RWPE2 (cell line): Measurements from ENCODE around the gene OR6K3.

ENCODE experiments used
- ATAC-seq: fragments of 200-7000 bp; cut with Tn5 transposase; 3 replicates; pipeline ENCODE4 v1.9.1; 2021; ENCODE audit warnings: low read depth
- DNase-seq: peaks from one replicate; pipeline ENCODE4 v3.0.0-alpha.2; 2020; ENCODE audit warnings: low spot score
- H3K27ac ChIP-seq: fragments of 450-650 bp; 2 replicates; pipeline ENCODE4 v1.5.1; 2017; ENCODE audit warnings: mild to moderate bottlenecking; ENCODE audit not compliant: poor library complexity, severe bottlenecking
- H3K27me3 ChIP-seq: fragments of 250-450 bp; sonication (Bioruptor Pico); 2 replicates; pipeline ENCODE4 v1.5.1; 2021; ENCODE audit warnings: mild to moderate bottlenecking, moderate library complexity; ENCODE audit not compliant: insufficient read depth, poor library complexity, severe bottlenecking
- H3K36me3 ChIP-seq: fragments of 250-450 bp; sonication (Bioruptor Pico); 2 replicates; pipeline ENCODE4 v1.5.1; 2020; ENCODE audit warnings: low read depth, mild to moderate bottlenecking, moderate library complexity
- H3K4me1 ChIP-seq: fragments of 250-450 bp; sonication (Bioruptor Pico); 2 replicates; pipeline ENCODE4 v1.5.1; 2021; ENCODE audit warnings: mild to moderate bottlenecking, moderate library complexity; ENCODE audit not compliant: insufficient read depth, poor library complexity, severe bottlenecking
- H3K4me3 ChIP-seq: fragments of 250-450 bp; sonication (Bioruptor Pico); 2 replicates; pipeline ENCODE4 v1.5.1; 2021; ENCODE audit warnings: mild to moderate bottlenecking, moderate library complexity; ENCODE audit not compliant: severe bottlenecking
- H3K9me3 ChIP-seq: fragments of 250-450 bp; sonication (Bioruptor Pico); 2 replicates; pipeline ENCODE4 v1.5.1; 2021; ENCODE audit warnings: mild to moderate bottlenecking, moderate library complexity; ENCODE audit not compliant: severe bottlenecking
- CTCF ChIP-seq: fragments of 450-650 bp; IDR thresholded peaks from one replicate; pipeline ENCODE4 v1.5.1; 2017; ENCODE audit warnings: mild to moderate bottlenecking, moderate library complexity; ENCODE audit not compliant: poor library complexity, severe bottlenecking

The OR6K3 gene

DNA sequence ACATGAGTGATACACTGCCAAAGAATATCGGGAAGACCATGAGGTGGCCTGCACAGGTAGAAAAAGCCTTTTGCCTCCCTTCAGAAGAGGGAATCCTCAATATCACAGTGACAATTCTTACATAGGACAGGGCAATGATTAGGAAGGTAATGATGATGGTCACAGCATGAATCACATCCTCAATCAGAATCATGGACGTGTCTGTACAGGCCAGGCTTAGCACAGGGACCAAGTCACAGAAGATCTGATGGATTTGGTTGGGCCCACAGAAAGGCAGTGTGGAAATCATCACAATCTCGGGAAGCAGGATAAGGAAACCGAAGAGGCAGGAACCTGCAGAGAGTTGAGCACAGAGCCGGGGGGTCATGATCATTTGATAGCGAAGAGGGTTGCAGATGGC is 3.2 kb downstream of the OR6K3 start:
- no peak overlapping the region for H3K4me3 ChIP-seq
- H3K4me1 ChIP-seq = no peaks in the 10 kb centered on the region
- no peaks in the 10 kb centered on the region for H3K36me3 ChIP-seq
- DNase-seq = no peak
- no peak for ATAC-seq
- no peak overlapping the region for H3K27ac ChIP-seq
- H3K27me3 ChIP-seq = peaks cover 11% of the 10 kb centered on the region
- H3K9me3 ChIP-seq = no peaks in the 10 kb centered on the region
- no peak for TF ChIP-seq CTCF

GRCh38 chr1:158716335-158716734 is 4.2 kb downstream of the OR6K3 start:
- peaks cover 12% of the 10 kb centered on the region for H3K27me3 ChIP-seq
- no peaks in the 10 kb centered on the region for H3K36me3 ChIP-seq
- H3K4me3 ChIP-seq = no peak overlapping the region
- DNase-seq (no peak), ATAC-seq (no peak)
- H3K9me3 ChIP-seq = no peaks in the 10 kb centered on the region
- no peaks in the 10 kb centered on the region for H3K4me1 ChIP-seq
- TF ChIP-seq CTCF = no peak
- H3K27ac ChIP-seq = no peak overlapping the region

DNA sequence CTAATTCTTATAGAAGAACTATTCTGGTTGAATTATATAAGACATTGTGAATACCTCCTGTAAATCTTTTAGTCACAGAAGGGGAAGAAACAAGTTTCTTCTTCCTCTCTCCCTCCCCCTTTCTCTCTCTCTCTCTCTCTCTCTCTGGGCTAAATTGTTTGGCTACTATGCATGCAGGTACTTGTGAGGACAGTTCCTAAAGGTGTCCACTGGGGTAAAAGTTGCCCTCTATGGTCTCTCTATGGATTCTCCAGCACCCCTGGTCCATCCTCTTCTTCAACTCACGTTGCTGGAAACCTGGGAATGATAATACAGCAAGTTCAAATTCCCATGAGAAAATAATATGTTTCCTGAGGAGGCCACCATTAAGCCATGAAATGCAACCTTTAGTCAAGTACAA is 5.8 kb downstream of the OR6K3 start:
- no peak for ATAC-seq
- Histone ChIP-seq H3K4me3 (no peak overlapping the region), H3K27ac (no peak overlapping the region), H3K4me1 (no peaks in the 10 kb centered on the region), H3K9me3 (no peaks in the 10 kb centered on the region), H3K27me3 (peaks cover 15% of the 10 kb centered on the region), H3K36me3 (no peaks in the 10 kb centered on the region)
- no peak for TF ChIP-seq CTCF
- no peak for DNase-seq

- no peak for DNase-seq
- peaks cover 15% of the 10 kb centered on the region for H3K27me3 ChIP-seq
- ATAC-seq = no peak
- TF ChIP-seq CTCF = no peak
- H3K9me3 ChIP-seq = no peaks in the 10 kb centered on the region
- no peaks in the 10 kb centered on the region for H3K36me3 ChIP-seq
- H3K4me3 ChIP-seq = no peak overlapping the region
- H3K4me1 ChIP-seq = no peaks in the 10 kb centered on the region
- H3K27ac ChIP-seq = no peak overlapping the region
Observed at GRCh38 chr1:158711098-158711497, 9.4 kb downstream of the OR6K3 start.

DNA sequence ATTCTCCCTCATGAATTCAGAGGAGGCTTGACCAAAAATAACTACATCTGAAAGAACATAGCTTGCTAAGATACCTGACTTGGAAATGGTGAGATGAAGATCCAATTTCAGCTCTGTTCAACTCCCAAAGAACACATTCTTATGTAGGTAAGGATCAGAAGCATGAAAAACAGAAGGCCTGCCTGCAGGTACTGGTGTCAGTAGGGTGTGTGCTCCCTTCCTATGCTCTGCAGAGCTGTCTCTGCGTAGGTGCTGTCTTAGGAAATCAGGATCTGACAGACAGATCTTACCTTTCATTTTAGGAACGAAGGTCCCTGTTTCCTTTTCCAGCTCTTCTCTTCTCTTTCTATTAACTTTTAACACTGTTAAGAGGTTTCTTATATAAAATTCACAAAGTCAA is 14.4 kb downstream of the OR6K3 start:
- no peak for ATAC-seq
- no peak for TF ChIP-seq CTCF
- DNase-seq = no peak
- H3K9me3 ChIP-seq = no peaks in the 10 kb centered on the region
- H3K4me1 ChIP-seq = no peaks in the 10 kb centered on the region
- H3K4me3 ChIP-seq = no peak overlapping the region
- no peak overlapping the region for H3K27ac ChIP-seq
- H3K36me3 ChIP-seq = no peaks in the 10 kb centered on the region
- peaks cover 4% of the 10 kb centered on the region for H3K27me3 ChIP-seq
